IPS DF 4.7 (cell line): ENCODE data around the gene GARIN3.
"Not testable (repeated sequence)": the region's sequence is repeated elsewhere in the genome, so short reads cannot be mapped to it uniquely, and the experiment has no call there.

Experiments used
- DNase-seq: peaks from one replicate; pipeline ENCODE4 v3.0.0-alpha.2; 2013; ENCODE audit warnings: low spot score; ENCODE audit errors: extremely low read depth

Gene GARIN3

DNA sequence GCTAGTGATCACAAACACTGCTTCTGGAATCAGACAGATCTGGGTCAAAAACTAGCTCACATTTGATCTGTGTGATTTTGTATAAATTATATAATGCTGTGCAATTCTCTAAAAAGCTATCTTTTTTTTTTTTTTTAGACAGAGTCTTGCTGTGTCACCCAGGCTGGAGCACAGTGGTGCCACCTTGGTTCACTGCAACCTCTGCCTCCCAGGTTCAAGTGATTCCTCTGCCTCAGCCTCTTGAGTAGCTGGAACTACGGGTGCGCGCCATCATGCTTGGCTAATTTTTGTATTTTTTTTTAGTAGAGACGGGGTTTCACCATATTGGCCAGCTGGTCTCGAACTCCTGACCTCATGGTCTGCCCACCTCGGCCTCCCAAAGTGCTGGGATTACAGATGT lies 19.1 kb upstream of the GARIN3 start:
- not testable (repeated sequence) for DNase-seq

- DNase-seq = no peak
These were observed 18.1 kb upstream of the GARIN3 start for GRCh38 chr5:157184117-157184670.

DNA sequence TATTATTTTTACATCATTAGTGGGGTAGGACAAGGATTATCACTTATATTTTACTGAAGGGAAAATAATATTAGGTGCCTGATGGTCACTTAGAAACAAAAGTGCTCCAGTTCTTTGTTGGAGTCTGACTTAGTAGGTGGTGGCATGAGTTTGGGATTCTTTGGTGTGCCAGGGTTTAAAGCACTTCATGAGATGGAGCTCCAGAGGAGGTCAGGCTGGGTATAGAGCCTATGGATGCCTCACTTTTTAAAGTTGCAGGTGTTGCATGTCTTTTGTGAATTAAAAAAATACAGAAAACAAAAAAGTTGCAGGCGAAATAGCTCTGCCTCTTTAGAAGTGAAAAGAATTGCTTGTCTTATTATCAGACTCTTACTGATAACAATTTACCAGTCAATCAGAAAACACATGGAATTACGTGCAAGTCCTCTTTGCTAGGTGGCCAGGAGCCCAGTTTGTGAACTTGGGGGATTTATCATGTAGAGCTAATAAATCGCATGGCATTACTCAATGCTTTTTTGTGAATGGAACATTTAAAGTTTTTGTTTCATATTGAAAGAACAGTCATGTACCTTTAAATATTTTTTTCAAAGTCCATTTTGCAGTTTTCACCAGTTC lies 16.2 kb upstream of the GARIN3 start:
- DNase-seq = no peak

DNA sequence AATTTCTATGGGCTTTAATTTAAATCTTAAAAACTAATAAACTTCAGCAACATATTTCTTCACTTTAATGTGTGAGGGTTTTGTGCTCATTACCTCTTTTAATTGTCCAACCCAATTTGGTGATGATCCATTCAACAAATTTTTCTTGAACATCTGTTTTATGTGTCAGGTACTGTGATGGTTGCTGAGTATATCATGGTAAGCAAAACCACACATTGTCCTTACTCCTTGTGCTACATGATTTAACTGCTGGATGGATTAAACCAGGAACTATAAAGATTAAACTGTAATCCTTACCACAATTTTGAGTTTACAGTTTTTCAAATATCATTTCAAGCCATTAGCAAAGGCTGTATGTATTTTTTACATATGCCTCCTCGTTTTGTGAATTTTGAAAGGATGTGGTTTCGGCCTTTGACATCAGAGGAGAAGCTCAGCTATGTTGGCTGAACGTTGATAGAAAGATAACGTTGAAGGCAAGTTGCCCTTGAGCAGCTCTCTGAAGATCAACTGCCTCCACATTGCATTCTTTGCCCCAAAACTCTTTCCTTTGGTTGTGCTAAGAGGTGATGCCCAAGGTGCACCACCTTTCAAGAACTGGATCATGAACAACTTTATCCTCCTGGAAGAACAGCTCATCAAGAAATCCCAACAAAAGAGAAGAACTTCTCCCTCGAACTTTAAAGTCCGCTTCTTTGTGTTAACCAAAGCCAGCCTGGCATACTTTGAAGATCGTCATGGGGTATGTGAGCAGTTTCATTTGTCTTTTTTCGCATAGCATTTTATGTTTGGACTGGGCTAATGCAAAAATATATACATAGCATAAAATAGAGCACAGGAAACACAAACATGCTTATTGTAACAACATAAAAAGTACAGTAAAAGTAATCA lies 14.6 kb upstream of the GARIN3 start, which contains the start of gene ITK:
Gene ITK (plus strand): TSS at position 467 of the 891 bp plus-strand sequence. CDS start 138 bp downstream, at position 605.
- DNase-seq = no peak

DNA sequence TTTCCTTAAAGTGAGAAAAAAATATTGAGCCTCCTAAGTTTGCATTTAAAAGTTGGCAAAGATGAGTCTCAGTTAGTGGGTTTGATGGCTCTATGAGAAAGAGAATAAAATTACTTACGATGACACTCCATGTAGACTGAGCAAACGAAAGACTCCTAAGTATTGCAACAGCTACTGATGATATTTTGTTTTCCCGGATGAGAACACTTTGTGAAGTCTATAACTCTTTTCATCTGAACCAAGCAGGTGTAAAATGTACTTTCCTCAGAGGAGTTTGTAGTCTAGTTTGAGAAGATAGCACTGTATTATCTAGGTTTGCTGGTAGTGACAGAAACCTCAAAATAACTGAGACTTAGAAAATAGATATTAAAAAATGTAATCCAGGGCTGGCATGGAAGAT lies 12.9 kb upstream of the GARIN3 start:
- DNase-seq = no peak

GRCh38 chr5:157177953-157178352 lies 11.9 kb upstream of the GARIN3 start:
- no peak for DNase-seq

DNA sequence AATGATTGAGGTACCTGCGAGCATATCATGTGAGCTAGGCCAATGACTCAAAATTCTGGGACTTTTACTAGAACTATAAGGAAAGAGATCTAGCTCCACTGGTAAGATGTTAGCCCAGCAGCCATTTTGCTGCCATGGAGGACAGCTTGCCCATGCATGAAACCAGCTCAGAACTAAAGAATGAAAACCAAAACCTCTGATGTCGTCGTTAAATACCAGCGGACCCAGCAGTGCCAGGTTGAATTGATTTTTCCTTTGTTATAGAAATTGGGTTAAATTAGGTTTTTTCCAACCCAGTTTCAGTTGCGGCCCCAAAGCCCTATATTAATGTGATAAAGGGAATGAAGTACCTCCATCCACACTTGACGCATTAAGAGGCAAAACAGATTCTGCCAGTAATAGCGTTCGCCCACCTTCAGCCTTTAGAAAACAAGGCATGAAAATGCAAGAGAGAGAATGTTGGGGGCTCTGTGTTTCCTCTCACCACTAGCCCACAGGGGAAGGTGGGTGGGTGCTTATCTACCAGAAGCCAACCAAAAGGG lies 9.1 kb upstream of the GARIN3 start:
- no peak for DNase-seq

DNA sequence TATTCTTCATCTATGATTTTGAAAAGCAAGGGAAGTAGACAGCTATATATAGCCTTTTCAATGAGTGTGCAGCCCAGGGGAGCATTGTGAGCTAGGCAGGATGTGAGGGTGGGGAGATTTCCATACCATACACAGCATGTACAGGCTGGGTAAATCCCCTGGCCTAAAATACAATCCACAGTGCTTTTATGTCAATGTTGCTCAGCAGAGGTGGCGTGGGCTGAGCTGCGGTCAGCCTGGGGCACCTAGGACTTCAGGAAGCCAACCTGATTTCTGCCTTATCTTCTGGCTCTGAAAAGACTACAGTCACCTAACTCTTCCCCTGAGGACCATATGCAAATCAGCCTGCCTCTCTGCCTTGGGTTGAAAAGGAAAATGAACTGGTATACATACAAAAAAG lies 6.3 kb upstream of the GARIN3 start:
- DNase-seq = no peak

DNA sequence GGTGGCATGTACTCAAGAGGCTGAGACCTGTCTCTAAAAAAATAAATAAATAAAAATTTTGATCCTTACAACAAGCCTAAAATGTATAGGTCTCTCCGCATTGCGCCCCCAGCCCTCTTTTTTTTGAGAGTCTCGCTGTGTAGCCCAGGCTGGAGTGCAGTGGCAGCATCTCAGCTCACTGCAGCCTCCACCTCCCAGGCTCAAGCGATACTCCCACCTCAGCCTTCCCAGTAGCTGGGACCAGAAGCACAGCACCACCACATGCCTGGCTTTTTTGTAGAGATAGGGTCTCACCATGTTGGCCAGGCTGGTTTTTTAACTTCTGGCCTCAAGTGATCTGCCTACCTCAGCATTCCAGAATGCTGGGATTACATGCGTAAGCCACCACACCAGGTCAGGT lies 2.2 kb upstream of the GARIN3 start:
- no peak for DNase-seq

- no peak for DNase-seq
These were observed 1.2 kb upstream of the GARIN3 start for GRCh38 chr5:157167214-157167621.

GRCh38 chr5:157165668-157166067 lies 396 bp downstream of the GARIN3 start:
- no peak for DNase-seq

DNA sequence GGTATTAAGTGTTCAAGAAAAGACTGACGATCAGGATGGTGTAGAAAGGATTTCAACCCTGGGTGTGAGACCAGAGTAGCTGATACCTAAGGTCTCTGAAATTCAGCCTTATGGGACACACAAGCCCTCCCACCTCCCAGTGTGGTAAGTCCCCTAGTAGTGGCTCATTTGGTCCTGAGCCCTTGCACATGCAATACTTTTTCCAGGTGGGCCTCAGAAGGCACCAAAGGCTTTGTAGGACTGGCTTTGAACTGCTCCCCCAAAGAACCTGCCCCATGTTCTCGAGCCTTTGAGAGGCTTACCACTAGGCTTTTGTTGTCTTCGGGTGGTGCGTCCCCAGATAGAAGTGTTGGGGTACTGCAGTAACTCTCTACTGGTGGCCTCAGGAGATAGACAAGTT lies 803 bp downstream of the GARIN3 start:
- no peak for DNase-seq

DNA sequence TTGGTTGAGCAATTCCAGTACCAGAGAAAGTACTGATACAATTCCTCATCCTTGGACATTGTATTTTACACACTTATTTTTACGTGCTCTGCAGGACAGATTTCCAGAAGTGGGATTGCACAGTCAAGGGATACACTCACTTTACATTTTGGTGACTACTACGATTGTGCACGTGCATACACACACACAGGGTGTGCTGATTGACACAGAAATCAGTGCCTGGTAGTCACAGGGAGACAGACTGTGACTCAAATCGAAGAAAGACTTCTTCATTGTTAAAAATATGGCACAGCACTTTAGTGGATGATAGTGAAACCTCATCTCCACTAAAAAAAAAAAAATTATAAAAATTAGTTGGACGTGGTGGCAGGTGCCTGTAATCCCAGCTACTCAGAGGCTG lies 1.5 kb downstream of the GARIN3 start:
- DNase-seq = no peak

GRCh38 chr5:157162919-157163510 lies 3.0 kb downstream of the GARIN3 start:
- DNase-seq = no peak

DNA sequence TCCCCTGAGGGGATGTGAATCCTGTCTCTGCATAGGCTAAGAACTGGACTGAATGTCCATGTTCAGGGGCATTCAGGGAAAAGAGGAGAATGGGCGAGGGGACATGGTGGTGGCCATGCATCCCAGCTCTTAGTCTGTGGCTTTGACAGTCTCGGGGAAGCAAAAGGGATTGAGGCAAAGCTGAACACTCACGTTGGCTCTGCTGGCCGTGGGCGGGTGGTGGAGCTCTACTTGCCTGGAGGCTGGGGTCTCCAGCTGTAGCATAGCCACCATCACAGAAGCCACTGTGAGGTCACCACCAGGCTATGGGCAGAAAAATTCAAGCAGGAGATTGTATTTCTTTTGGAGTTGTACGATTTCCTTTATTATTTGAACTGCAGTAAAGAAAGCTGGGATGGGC lies 4.1 kb downstream of the GARIN3 start:
- DNase-seq = no peak

GRCh38 chr5:157160001-157160400 lies 6.1 kb downstream of the GARIN3 start:
- no peak for DNase-seq

- no peak for DNase-seq
These were observed 6.8 kb downstream of the GARIN3 start for GRCh38 chr5:157159209-157159751.

- no peak for DNase-seq
These were observed 8.7 kb downstream of the GARIN3 start for GRCh38 chr5:157157293-157157891.

DNA sequence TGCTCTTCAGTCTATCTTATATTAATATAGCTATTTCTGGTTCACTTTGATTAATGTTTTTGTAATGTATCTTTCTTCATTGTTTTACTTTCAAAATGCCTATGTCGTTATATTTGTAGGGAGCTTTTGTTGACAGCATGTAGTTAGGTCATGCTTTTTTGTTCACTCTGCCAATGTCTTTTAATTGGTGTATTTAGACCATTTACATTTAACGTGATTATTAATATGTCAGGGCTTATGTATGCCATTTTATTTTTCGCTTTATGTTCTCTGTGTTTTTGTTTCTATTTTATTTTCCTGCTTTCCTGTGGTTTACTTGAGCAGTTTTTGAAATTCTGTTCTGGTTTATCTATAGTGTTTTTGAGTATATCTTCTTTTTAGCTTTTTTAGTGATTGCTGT lies 10.8 kb downstream of the GARIN3 start:
- no peak for DNase-seq

DNA sequence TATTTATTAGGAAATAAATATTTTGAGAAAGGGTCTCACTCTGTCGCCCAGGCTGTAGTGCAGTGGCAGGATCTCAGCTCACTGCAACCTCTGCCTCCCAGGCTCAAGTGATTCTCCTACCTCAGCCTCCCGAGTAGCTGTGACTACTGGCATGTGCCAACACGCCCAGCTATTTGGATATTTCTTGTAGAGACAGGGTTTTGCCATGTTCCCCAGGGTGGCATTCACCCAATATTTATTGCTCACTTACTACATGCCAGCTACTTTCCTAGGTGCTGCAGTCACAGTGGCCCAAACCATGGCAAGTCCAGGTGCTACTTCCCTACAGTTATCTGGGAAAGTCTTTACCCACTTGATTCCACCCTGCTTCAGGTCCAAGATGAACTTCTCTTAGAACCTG lies 15.1 kb downstream of the GARIN3 start:
- no peak for DNase-seq
